ENCODE data around the gene RAPSN.

GRCh38 chr11:47443028-47443700 lies 5.8 kb downstream of the RAPSN start:
- TF ChIP-seq CTCF (conservative IDR thresholded peaks at IDR 0.05 in 1 of 2, IDR thresholded peaks at IDR 0.05 in 1 of 2; ENCODE audit: low read depth in 1 of 2, low read length in 2 of 2) (no peak), EZH2 (IDR thresholded peaks at IDR 0.05; ENCODE audit: low read length, missing control alignments) (no peak)

Data from fibroblast of lung (primary cell).